ENCODE measurements around the gene SPDEF. TPM values are rescaled to one million over a fixed set of nuclear protein-coding genes. Genes with fewer than 3 reads are reported as not detected.

The SPDEF gene
- total RNA-seq, 1 donor from 2014 or later, result 1.6 TPM

DNA sequence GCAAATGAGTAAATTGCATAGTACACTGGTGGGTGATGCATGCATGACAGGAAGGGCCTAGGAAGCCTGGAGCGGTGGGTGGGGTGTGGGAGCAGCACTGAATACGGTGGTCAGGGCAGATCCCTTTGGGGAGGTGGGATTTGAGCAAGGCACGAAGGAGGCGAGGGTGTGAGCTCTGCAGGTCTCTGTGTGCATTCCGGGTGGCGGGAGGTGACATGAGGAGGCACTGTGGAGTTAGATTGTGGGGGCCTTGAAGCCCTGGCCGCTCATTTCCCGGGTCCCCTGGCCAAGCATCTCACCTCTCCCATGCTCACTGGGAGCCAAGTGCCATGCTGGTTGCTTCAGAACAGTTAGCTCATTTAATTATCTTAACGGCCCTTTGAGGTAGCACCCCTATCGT lies 6.2 kb upstream of the SPDEF start:
- no peaks in the 10 kb centered on the region for H3K9me3 Mint-ChIP-seq
- H3K4me1 Mint-ChIP-seq (ENCODE audit: unreplicated experiment), result peaks cover 10% of the 10 kb centered on the region
- no peak for DNase-seq (ENCODE audit: extremely low spot score, unreplicated experiment)
- H3K4me3 Mint-ChIP-seq, result no peak overlapping the region
- H3K27ac Mint-ChIP-seq, result no peak overlapping the region
- no peaks in the 10 kb centered on the region for H3K36me3 Mint-ChIP-seq
- no peaks in the 10 kb centered on the region for H3K27me3 Mint-ChIP-seq
- TF ChIP-seq, protein P1, sequence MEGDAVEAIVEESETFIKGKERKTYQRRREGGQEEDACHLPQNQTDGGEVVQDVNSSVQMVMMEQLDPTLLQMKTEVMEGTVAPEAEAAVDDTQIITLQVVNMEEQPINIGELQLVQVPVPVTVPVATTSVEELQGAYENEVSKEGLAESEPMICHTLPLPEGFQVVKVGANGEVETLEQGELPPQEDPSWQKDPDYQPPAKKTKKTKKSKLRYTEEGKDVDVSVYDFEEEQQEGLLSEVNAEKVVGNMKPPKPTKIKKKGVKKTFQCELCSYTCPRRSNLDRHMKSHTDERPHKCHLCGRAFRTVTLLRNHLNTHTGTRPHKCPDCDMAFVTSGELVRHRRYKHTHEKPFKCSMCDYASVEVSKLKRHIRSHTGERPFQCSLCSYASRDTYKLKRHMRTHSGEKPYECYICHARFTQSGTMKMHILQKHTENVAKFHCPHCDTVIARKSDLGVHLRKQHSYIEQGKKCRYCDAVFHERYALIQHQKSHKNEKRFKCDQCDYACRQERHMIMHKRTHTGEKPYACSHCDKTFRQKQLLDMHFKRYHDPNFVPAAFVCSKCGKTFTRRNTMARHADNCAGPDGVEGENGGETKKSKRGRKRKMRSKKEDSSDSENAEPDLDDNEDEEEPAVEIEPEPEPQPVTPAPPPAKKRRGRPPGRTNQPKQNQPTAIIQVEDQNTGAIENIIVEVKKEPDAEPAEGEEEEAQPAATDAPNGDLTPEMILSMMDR (conservative IDR thresholded peaks at IDR 0.05), result no peak

DNA sequence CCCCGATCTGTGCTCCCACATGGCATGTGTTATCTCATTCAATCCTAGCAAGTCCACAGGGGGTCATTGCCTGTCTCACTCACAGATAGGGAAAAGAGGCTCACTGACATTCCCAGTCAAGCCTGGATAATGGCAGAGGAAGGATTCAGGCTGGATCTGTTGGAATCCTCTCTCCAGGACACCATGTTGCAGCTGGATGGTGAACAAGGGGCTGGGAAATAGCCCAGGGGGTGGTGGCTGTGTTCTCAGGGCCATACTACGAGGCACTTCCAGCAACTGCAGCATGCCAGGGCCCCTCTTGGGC lies 5.0 kb upstream of the SPDEF start:
- TF ChIP-seq, protein P1 (conservative IDR thresholded peaks at IDR 0.05), result no peak
- no peaks in the 10 kb centered on the region for H3K36me3 Mint-ChIP-seq
- no peaks in the 10 kb centered on the region for H3K27me3 Mint-ChIP-seq

DNA sequence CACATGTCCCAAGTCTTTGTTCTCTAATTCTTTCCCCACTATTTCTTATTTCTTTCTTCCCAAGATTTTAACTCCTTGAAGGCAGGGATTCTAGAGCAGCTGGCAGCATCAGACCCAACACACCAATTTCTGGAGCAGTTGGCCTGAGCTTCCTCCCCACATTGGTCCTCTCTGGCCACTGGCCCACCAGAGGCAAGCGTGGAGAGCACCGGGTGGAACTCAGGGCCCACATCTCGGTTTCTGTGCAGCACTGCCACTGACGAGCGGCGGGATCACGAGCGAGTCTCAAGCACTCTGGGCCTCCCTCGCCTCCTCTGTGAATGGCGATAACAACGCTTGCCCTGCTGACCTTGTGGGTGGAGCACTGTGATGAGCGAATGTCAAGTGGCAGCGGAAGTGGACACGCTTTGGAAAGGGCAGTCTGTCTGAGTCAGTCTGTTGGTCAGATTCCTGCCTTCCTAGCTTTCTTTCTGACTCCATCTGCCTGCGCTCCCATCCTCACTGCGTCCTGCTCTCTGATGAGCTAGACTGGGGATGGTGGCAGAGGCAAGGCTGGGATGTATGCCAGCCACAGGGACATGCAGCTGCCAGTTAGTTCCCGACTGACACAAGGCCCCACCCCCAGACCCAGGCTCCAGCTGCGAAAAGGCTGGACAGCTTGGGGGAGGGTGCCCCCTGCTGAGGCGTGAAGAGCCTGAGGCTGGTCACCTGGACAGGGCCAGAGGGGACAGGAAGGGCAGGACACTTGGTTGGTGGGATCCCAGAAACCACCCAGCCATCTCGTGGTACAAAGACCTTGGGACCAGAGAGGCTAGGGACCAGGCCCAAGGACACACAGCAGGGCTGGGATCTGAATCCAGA lies 4.5 kb upstream of the SPDEF start:
- Mint-ChIP-seq H3K27ac (peak overlapping the region; percentile 58), H3K9me3 (no peaks in the 10 kb centered on the region), H3K4me1 (ENCODE audit: unreplicated experiment) (peaks cover 14% of the 10 kb centered on the region), H3K4me3 (no peak overlapping the region), H3K36me3 (no peaks in the 10 kb centered on the region), H3K27me3 (no peaks in the 10 kb centered on the region)
- TF ChIP-seq, protein P1 (conservative IDR thresholded peaks at IDR 0.05), result no peak
- no peak for DNase-seq (ENCODE audit: extremely low spot score, unreplicated experiment)

More for the DNA sequence above, 5.0 kb upstream of the SPDEF start:
- H3K9me3 Mint-ChIP-seq, result no peaks in the 10 kb centered on the region
- H3K4me1 Mint-ChIP-seq (ENCODE audit: unreplicated experiment), result peaks cover 13% of the 10 kb centered on the region
- no peak for DNase-seq (ENCODE audit: extremely low spot score, unreplicated experiment)
- no peak overlapping the region for H3K4me3 Mint-ChIP-seq
- H3K27ac Mint-ChIP-seq, result no peak overlapping the region

DNA sequence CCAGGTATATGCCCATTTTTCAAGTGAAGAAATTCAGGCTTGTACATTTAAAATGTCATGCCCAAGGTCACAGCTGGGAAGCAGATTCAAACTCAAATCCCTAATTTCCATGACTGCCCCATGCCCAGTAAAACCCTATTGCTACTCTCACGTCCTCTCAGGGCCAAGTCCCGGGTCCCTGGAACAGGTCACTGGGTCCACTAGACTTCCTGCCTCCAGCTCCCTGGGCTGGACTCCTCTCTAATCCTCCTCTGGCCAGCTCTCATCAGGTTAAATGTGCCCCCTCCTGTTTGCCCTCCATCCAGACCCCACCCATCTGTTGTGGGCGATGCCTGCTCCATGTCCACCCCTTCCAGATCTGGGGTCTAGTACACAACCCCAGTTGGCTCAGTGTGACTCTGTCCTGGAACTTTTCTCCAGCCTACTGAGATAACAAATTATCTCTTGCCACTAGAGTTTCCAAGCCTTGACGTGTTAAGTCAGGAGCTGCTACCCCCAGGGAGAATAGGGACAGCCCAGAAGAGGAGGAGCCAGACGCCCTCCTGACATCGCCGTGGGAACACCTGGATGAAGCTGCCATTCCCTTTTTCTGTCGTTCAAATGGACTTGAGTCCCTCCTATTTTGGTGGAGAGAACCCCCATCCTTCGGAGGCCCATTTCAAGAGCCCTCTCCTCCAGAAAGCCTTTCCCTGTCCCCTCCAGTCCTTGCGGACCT lies 3.7 kb upstream of the SPDEF start:
- H3K4me1 Mint-ChIP-seq (ENCODE audit: unreplicated experiment), result peaks cover 14% of the 10 kb centered on the region
- no peaks in the 10 kb centered on the region for H3K9me3 Mint-ChIP-seq
- no peak for DNase-seq (ENCODE audit: extremely low spot score, unreplicated experiment)
- TF ChIP-seq, protein P1 (conservative IDR thresholded peaks at IDR 0.05), result no peak
- H3K36me3 Mint-ChIP-seq, result no peaks in the 10 kb centered on the region
- no peak overlapping the region for H3K4me3 Mint-ChIP-seq
- no peaks in the 10 kb centered on the region for H3K27me3 Mint-ChIP-seq
- peak overlapping the region; percentile 58 for H3K27ac Mint-ChIP-seq

DNA sequence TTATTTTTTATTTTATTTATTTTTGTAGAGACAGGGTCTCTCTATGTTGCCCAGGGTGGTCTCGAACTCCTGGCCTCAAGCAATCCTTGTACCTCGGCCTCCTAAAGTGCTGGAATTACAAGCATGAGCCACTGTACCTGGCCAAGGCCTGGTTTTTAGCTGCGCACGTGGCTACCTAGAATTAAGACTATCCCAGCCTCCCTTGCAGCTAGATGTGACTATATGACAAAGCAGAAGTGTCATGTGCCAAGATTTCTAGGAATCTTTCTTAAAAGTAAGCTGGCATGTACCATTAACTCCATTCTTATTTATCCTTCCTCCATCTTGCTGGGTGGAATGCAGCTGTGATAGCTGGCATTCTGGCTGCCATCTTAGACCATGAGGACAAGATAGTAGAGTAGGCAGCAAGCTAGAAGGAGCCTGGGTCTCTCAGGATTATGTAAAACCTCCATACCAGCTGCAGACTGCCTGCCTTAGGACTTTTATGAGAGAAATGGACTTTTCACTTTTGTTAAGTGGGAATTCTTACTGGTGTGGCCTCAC lies 2.1 kb upstream of the SPDEF start:
- no peaks in the 10 kb centered on the region for H3K36me3 Mint-ChIP-seq

More for the DNA sequence above, 2.1 kb upstream of the SPDEF start:
- H3K4me3 Mint-ChIP-seq, result no peak overlapping the region
- H3K27ac Mint-ChIP-seq, result no peak overlapping the region
- peaks cover 4% of the 10 kb centered on the region for H3K27me3 Mint-ChIP-seq
- DNase-seq (ENCODE audit: extremely low spot score, unreplicated experiment), result no peak
- H3K9me3 Mint-ChIP-seq, result no peaks in the 10 kb centered on the region
- TF ChIP-seq, protein P1 (conservative IDR thresholded peaks at IDR 0.05), result no peak
- peaks cover 20% of the 10 kb centered on the region for H3K4me1 Mint-ChIP-seq (ENCODE audit: unreplicated experiment)

Data from type B pancreatic cell (in vitro differentiated cells).